Upper lobe of left lung (tissue), 4 donors: ENCODE data around the gene ASTN2.

Source experiments
- EP300 ChIP-seq, 4 donors: sonication (generic); formaldehyde crosslinking; IDR thresholded peaks; one replicate each; pipeline ENCODE4 v1.5.1; 2017; ENCODE audit warnings: antibody characterized with exemption in 4 of 4, control low read depth in 2 of 4
- POLR2A ChIP-seq, 4 donors: fragments of 450-650 bp; IDR thresholded peaks; one replicate each; pipeline ENCODE4 v1.5.1; 2016 to 2017; ENCODE audit warnings: antibody characterized with exemption in 4 of 4, mild to moderate bottlenecking in 2 of 4
- POLR2AphosphoS5 ChIP-seq, 2 donors: sonication (generic); formaldehyde crosslinking; IDR thresholded peaks; one replicate each; pipeline ENCODE4 v1.5.1; 2017; ENCODE audit warnings: antibody characterized with exemption in 2 of 2
- TF ChIP-seq, protein P1 (sequence below), 6 experiments: fragments of 450-650 bp in 4 of 6; fragments of 200-600 bp in 2 of 6; sonication (generic) in 2 of 6; IDR thresholded peaks; one replicate each; pipeline ENCODE4 v1.5.1; 2016 to 2019; ENCODE audit warnings: antibody characterized with exemption in 6 of 6

- TF ChIP-seq, protein P1, sequence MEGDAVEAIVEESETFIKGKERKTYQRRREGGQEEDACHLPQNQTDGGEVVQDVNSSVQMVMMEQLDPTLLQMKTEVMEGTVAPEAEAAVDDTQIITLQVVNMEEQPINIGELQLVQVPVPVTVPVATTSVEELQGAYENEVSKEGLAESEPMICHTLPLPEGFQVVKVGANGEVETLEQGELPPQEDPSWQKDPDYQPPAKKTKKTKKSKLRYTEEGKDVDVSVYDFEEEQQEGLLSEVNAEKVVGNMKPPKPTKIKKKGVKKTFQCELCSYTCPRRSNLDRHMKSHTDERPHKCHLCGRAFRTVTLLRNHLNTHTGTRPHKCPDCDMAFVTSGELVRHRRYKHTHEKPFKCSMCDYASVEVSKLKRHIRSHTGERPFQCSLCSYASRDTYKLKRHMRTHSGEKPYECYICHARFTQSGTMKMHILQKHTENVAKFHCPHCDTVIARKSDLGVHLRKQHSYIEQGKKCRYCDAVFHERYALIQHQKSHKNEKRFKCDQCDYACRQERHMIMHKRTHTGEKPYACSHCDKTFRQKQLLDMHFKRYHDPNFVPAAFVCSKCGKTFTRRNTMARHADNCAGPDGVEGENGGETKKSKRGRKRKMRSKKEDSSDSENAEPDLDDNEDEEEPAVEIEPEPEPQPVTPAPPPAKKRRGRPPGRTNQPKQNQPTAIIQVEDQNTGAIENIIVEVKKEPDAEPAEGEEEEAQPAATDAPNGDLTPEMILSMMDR (IDR thresholded peaks at IDR 0.05) = no peak
- TF ChIP-seq POLR2A (IDR thresholded peaks at IDR 0.05) (no peak), POLR2AphosphoS5 (IDR thresholded peaks at IDR 0.05) (no peak), EP300 (IDR thresholded peaks at IDR 0.05) (no peak)
These were observed 1019.2 kb downstream of the ASTN2 start for GRCh38 chr9:116395699-116396037.
